HG03354 (cell line): Measurements from ENCODE around the gene C10orf95.

Experiments
- ATAC-seq: cut with Tn5 transposase; IDR thresholded peaks from one replicate; pipeline ENCODE4 v1.9.1; 2021; ENCODE audit warnings: mild to moderate bottlenecking; ENCODE audit not compliant: unreplicated experiment, poor library complexity, severe bottlenecking

C10orf95 gene

DNA sequence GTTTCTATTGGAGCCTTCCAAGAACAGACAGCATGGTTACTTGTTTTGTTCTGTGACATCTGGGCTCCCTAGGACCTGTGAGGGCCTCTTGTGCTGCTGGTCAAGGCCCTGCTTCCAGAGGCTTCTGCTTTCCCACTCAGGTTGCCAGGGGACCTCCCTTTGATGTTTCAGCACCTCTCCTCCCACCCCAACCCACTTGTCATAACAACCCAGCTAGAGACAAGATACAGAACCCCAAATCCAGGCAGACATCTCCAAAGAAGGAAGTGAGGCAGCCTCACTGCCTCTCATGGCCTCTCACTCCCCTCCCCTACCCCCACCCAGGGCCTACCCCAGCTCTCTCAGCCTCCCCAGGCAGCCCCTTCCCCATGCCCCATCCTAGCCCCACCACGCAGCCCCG, 44.5 kb downstream of the C10orf95 start:
- no peak for ATAC-seq

- ATAC-seq, result no peak
These were observed 45.7 kb downstream of the C10orf95 start for GRCh38 chr10:102405632-102406031.

DNA sequence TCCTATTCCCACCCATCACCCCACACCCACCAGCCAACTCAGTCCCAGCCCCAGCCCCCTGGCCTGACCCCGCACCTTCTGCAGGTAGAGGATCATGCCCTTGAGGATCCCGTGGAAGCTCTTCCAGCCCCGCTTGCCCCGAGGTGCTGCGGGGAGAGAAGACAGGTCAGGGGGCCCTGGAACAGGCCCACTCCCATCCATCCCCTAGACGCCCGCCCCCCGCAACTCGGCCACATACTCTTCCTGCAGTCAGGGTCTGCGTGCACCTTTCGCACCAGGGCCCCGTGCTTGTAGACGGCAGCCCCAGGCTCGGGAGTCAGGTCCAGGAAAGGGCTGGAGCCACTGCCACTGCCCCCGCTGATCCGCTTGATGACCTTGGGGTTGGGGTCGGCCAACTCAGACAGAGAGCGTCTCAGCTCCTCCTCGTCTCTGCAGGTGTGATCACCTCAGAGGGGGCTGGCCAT, 46.2 kb downstream of the C10orf95 start:
- ATAC-seq, result no peak

DNA sequence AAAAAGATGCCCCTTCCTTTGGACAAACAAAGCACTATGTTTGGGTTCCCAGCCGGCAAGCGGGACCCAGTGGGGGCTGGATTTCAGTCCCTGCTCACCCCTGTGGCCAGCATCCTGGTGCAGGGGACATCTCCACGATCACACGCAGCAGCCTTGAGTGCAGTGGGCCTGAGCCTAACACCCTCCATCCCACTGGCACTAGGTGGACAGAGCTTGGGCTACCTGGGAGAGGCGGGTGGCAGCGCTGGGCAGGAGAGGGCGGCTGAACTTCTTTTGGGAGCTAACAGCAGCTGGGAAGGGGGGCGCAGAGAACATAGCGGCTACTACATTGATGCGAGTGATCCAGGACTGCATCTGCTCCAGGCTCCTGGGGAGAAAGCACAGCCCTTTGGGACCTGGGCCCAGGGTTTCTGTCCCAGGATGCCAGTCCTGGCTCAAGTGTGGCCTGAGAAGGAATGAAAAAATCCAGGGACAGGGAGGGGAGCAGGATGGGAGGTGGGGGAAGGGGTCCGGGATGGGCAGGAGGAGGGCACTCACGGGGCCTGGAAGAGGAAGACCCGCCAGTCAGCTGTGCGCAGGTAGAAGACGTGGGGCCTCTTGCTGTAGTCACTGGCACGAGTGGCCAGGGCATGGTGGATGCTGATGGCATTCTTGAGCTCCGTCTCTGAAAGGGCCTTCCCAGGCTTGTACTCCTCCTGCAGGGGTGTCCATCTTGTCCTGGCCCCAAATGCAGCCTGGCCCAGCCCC, 46.8 kb downstream of the C10orf95 start:
- no peak for ATAC-seq

DNA sequence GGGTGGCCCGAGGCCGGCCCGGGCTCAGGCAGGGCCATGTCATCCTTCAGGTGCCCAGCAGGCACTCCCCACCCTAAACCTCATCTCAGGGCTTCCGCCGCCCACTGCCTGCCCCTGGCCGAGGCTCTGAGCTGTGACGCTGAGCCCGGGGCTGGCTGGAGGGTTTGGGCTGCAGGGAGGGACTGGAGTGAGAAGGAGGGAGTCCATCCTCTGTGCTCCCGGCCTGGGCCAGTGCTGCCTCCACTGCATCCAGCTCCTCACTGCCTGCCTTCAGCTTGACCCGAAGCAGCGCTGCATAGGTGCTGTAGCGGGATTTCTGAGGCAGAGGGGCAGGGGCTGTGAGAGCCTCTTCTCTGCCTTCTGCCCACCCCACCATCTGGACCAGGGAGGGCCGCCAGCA, 48.2 kb downstream of the C10orf95 start:
- no peak for ATAC-seq

- no peak for ATAC-seq
These were observed 48.8 kb downstream of the C10orf95 start for GRCh38 chr10:102402512-102402896.

- ATAC-seq, result no peak
These were observed 49.4 kb downstream of the C10orf95 start for GRCh38 chr10:102401735-102402511.

DNA sequence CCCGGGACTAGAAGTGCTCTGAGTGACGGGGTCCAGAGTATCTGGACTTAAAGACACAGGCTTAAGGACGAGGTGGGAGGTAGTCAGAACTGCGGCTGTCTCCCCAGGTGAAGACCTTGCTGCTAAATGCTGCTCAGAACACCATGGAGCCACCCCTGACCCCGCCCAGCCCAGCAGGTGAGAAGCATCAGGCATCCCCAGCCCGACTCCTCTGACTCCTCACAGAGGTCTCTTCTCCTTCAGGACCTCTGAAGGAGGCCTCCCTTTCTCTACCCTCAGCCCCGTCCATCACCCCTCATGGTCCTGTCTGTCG, 50.0 kb downstream of the C10orf95 start:
- no peak for ATAC-seq

GRCh38 chr10:102400598-102401341, 50.6 kb downstream of the C10orf95 start:
- no peak for ATAC-seq

- no peak for ATAC-seq
These were observed 51.3 kb downstream of the C10orf95 start for GRCh38 chr10:102400076-102400475.
